Upper lobe of left lung (tissue), 4 donors: ENCODE data around the gene ZDHHC17.

Experiments used
- EP300 ChIP-seq, 4 donors: sonication (generic); formaldehyde crosslinking; IDR thresholded peaks; one replicate each; pipeline ENCODE4 v1.5.1; 2017; ENCODE audit warnings: antibody characterized with exemption in 4 of 4, control low read depth in 2 of 4
- POLR2A ChIP-seq, 4 donors: fragments of 450-650 bp; IDR thresholded peaks; one replicate each; pipeline ENCODE4 v1.5.1; 2016 to 2017; ENCODE audit warnings: antibody characterized with exemption in 4 of 4, mild to moderate bottlenecking in 2 of 4

GRCh38 chr12:76895796-76896195 is 131.9 kb downstream of the ZDHHC17 start:
- TF ChIP-seq EP300 (IDR thresholded peaks at IDR 0.05) (no peak), POLR2A (IDR thresholded peaks at IDR 0.05) (no peak)
